MCF 10A (cell line): Measurements from ENCODE around the gene USP9X. TPM values are rescaled to one million over a fixed set of nuclear protein-coding genes. Genes with fewer than 3 reads are reported as not detected.

ENCODE experiments used
- BruUV-seq: library from RNA; stranded (reverse); fragments of 400-500 nt; replicated peaks from 2 replicates; lab custom pipeline; 2021; lab: Mats Ljungman, UMichigan
- CTCF ChIA-PET: fragments of 300-600 bp; sonication (Branson Sonifier 250); formaldehyde crosslinking; extraction: SDS; loops from one replicate; lab custom pipeline; 2021; ENCODE audit warnings: antibody characterized with exemption, inconsistent platforms; lab: Yijun Ruan, JAX
- POLR2A ChIA-PET: fragments of 300-600, 350-650 bp; sonication (Branson Sonifier 250); formaldehyde crosslinking; extraction: SDS; loops from one replicate; lab custom pipeline; 2020; ENCODE audit warnings: antibody characterized with exemption, inconsistent platforms; lab: Yijun Ruan, JAX
- DNase-seq: peaks from one replicate; pipeline ENCODE4 v3.0.0-alpha.2; 2018; ENCODE audit not compliant: unreplicated experiment
- H3K27ac Mint-ChIP-seq: one replicate; pipeline ENCODE4 v1.8.0; 2022; ENCODE audit warnings: mild to moderate bottlenecking, low read depth, mixed read lengths; ENCODE audit not compliant: unreplicated experiment
- H3K27me3 Mint-ChIP-seq: one replicate; pipeline ENCODE4 v1.8.0; 2022; ENCODE audit warnings: mixed read lengths; ENCODE audit not compliant: insufficient read depth, unreplicated experiment
- H3K36me3 Mint-ChIP-seq: one replicate; pipeline ENCODE4 v1.8.0; 2022; ENCODE audit warnings: mild to moderate bottlenecking, moderate library complexity, mixed read lengths; ENCODE audit not compliant: insufficient read depth, unreplicated experiment
- H3K4me1 Mint-ChIP-seq: one replicate; pipeline ENCODE4 v1.8.0; 2022; ENCODE audit warnings: mixed read lengths; ENCODE audit not compliant: insufficient read depth, unreplicated experiment
- H3K4me3 Mint-ChIP-seq: one replicate; pipeline ENCODE4 v1.8.0; 2022; ENCODE audit warnings: mild to moderate bottlenecking, moderate library complexity, mixed read lengths; ENCODE audit not compliant: unreplicated experiment
- H3K9me3 Mint-ChIP-seq: one replicate; pipeline ENCODE4 v1.8.0; 2022; ENCODE audit warnings: mixed read lengths; ENCODE audit not compliant: unreplicated experiment
- CTCF ChIP-seq: fragments of 200-600 bp; IDR thresholded peaks from one replicate; pipeline ENCODE4 v1.8.0; 2022; ENCODE audit warnings: antibody characterized with exemption, mild to moderate bottlenecking; ENCODE audit not compliant: unreplicated experiment
- intact Hi-C: fragments of 100-400 bp; cut with micrococcal nuclease; formaldehyde crosslinking; loops from 2 replicates; pipeline ENCODE4 v1.14.1; 2022
- total RNA-seq: library from RNA; stranded (reverse); gene quantifications from 2 replicates; pipeline ENCODE4 v1.2.3, GENCODE V29; 2022

USP9X gene
- total RNA-seq, 1 experiment from 2014 or later, result 77.9 TPM

DNA sequence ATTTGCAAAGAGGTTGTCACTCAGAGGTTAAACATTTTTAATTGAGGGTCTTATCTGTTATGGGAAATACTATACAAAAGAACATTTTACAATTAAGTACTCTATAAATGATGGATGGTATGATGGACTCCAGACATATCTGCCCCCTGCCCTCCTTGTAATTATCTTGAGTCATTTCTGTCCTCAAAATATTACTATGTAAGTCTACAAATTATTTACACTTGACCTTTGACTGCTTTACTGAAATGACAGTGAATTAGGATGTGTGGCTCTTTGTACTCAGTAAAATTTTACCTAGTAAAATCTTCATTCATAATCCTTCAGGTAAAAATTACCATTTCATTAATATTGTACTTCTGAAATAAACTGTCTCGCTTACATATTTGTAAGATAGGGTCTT, 46.5 kb downstream of the USP9X start:
- Mint-ChIP-seq H3K27ac (no peak overlapping the region), H3K9me3 (no peaks in the 10 kb centered on the region), H3K4me1 (no peaks in the 10 kb centered on the region), H3K36me3 (peaks cover 72% of the 10 kb centered on the region), H3K4me3 (no peak overlapping the region), H3K27me3 (no peaks in the 10 kb centered on the region)
- intact Hi-C loops, result no loop called here
- CTCF ChIA-PET, result interaction anchor here (0.6 to 1.0 kb wide), 3 partner anchors 145 to 480 kb away, joined by 3 to 5 read pairs (median 3); no protein-coding TSS in a partner anchor
- POLR2A ChIA-PET, result no interaction called here
- DNase-seq, result no peak
- no peak for TF ChIP-seq CTCF
- BruUV-seq, result no TSS peak

GRCh38 chrX:41133551-41133950, 48.3 kb downstream of the USP9X start:
- ChIA-PET POLR2A (no interaction called here), CTCF (no interaction called here)
- Mint-ChIP-seq H3K9me3 (no peaks in the 10 kb centered on the region), H3K27ac (no peak overlapping the region), H3K4me1 (no peaks in the 10 kb centered on the region), H3K36me3 (peaks cover 81% of the 10 kb centered on the region), H3K27me3 (no peaks in the 10 kb centered on the region), H3K4me3 (no peak overlapping the region)
- no TSS peak for BruUV-seq
- TF ChIP-seq CTCF, result no peak
- intact Hi-C loops, result no loop called here
- DNase-seq, result no peak

GRCh38 chrX:41137589-41137988, 52.3 kb downstream of the USP9X start:
- no peaks in the 10 kb centered on the region for H3K9me3 Mint-ChIP-seq
- no peaks in the 10 kb centered on the region for H3K27me3 Mint-ChIP-seq
- DNase-seq, result no peak
- H3K27ac Mint-ChIP-seq, result no peak overlapping the region
- no peaks in the 10 kb centered on the region for H3K4me1 Mint-ChIP-seq
- no TSS peak for BruUV-seq
- H3K36me3 Mint-ChIP-seq, result peaks cover 48% of the 10 kb centered on the region
- intact Hi-C loops, result loop anchor here (1.0 kb wide), 1 partner anchor 116 kb away; no protein-coding TSS in a partner anchor
- TF ChIP-seq CTCF, result peak; percentile 50
- H3K4me3 Mint-ChIP-seq, result no peak overlapping the region
- POLR2A ChIA-PET, result interaction anchor here (0.7 to 0.8 kb wide), 2 partner anchors 8 to 53 kb away, joined by 3 read pairs; partner anchors contain the start of gene USP9X
- CTCF ChIA-PET, result interaction anchor here (0.7 to 2.6 kb wide), 8 partner anchors 9 to 116 kb away, joined by 3 to 15 read pairs (median 4); no protein-coding TSS in a partner anchor

- no peaks in the 10 kb centered on the region for H3K9me3 Mint-ChIP-seq
- CTCF ChIA-PET, result interaction anchor here (0.6 to 1.0 kb wide), 2 partner anchors 38 to 450 kb away, joined by 3 to 4 read pairs; no protein-coding TSS in a partner anchor
- peaks cover 12% of the 10 kb centered on the region for H3K4me1 Mint-ChIP-seq
- H3K36me3 Mint-ChIP-seq, result peaks cover 19% of the 10 kb centered on the region
- H3K27ac Mint-ChIP-seq, result no peak overlapping the region
- no peaks in the 10 kb centered on the region for H3K27me3 Mint-ChIP-seq
- no peak overlapping the region for H3K4me3 Mint-ChIP-seq
- POLR2A ChIA-PET, result no interaction called here
- no peak for TF ChIP-seq CTCF
- intact Hi-C loops, result no loop called here
- BruUV-seq, result no TSS peak
- DNase-seq, result peak; percentile 38
Measured at GRCh38 chrX:41142130-41142910, 57.1 kb downstream of the USP9X start.
